ENCODE data around the gene DNHD1. TPM values are rescaled to one million over a fixed set of nuclear protein-coding genes. Genes with fewer than 3 reads are reported as not detected.

DNHD1 gene
- total and polyA plus RNA-seq, 2 of the 13 experiments (the other 11 are each of a cell fraction or from before 2014, with no cell fraction given) = 2.7 to 9.3 TPM

DNA sequence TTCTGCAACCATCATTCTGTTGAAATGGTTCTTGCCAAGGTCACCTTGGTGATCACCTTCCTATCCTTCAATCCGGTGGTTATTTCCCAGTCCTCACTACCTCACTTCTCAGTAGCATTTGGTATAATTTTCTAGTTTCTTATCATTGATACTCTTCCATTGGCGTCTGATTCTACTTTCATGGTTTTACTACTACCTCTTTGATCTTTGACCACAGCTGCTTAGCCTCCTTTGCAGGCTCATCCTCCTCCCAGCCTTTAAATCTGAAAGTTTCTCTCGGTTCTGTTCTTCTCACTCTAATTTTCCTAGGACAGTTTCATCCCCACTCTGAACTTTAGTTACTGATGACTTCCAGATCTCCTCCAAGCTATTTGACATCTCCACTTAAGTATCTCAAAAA lies 10.8 kb upstream of the DNHD1 start:
- intact Hi-C loops (cut with micrococcal nuclease; ENCODE audit: unreplicated experiment) (loop anchor here (10.0 kb wide), 1 partner anchor 251 kb away; the partner anchor contains the start of genes CNGA4 and FHIP1B), in situ Hi-C loops (cut with HindIII; ENCODE audit: extremely low pct_ligation_motif_present, low pct_unique_long_range_greater_than_20kb) (loop anchor here (10.0 kb wide), 1 partner anchor 119 kb away; the partner anchor contains the start of genes ILK and RRP8)
- CTCF ChIA-PET (ENCODE audit: low intra/inter-chr PET ratio, low total read pairs) = no interaction called here
- no peak overlapping the region for H2AFZ ChIP-seq (ENCODE audit: low read length)
- H3K36me3 ChIP-seq (replicated peaks in 1 of 2; ENCODE audit: control insufficient read depth in 1 of 2, insufficient read depth in 2 of 2, low read length in 2 of 2) = peaks cover 2 to 27% of the 10 kb centered on the region in 2 experiments; a peak in 4 of 5 replicates
- POLR2A ChIA-PET = no interaction called here
- H3K27ac ChIP-seq (ENCODE audit: extremely low read length, insufficient read depth, low read length) = no peak overlapping the region
- H3K4me3 ChIP-seq (replicated peaks in 1 of 3; ENCODE audit: insufficient read depth in 1 of 3, low read depth in 2 of 3, low read length in 3 of 3) = no peak overlapping the region
- 96% methylated on average over 3 of the region's 3 CpGs for WGBS (ENCODE audit: low lambda C conversion rate)
- BruUV-seq (replicated peaks) = no TSS peak
- no peaks in the 10 kb centered on the region for H3K9me3 ChIP-seq (ENCODE audit: low read length)
- H3K4me1 ChIP-seq (ENCODE audit: insufficient read depth, low read length) = peaks cover 74% of the 10 kb centered on the region
- FAIRE-seq (no peak), DNase-seq (ENCODE audit: low spot score) (no peak), ATAC-seq (no peak)
- no peak overlapping the region for H3K9ac ChIP-seq (ENCODE audit: insufficient read depth, low read depth, low read length)
- no peak for TF ChIP-seq ATF7 (IDR thresholded peaks at IDR 0.05)
- no peak for TF ChIP-seq ATF7 (CRISPR knock-in tag; IDR thresholded peaks at IDR 0.05)
- no peak for TF ChIP-seq ZNF335 (CRISPR knock-in tag; IDR thresholded peaks at IDR 0.05)
- no peak for TF ChIP-seq MAF1 (CRISPR knock-in tag; IDR thresholded peaks at IDR 0.05; ENCODE audit: borderline replicate concordance)
- no peak for TF ChIP-seq ARHGAP35 (CRISPR knock-in tag; IDR thresholded peaks at IDR 0.05; ENCODE audit: borderline replicate concordance)
- TF ChIP-seq TEAD3 (CRISPR knock-in tag; optimal IDR thresholded peaks at IDR 0.05; ENCODE audit: borderline replicate concordance) = no peak
- TF ChIP-seq ZNF839 (CRISPR knock-in tag; IDR thresholded peaks at IDR 0.05; ENCODE audit: borderline replicate concordance) = no peak
- TF ChIP-seq MIER2 (CRISPR knock-in tag; IDR thresholded peaks at IDR 0.05) = no peak
- TF ChIP-seq RBM22 (optimal IDR thresholded peaks at IDR 0.05; ENCODE audit: low read length) = no peak
- TF ChIP-seq ZNF790 (CRISPR knock-in tag; IDR thresholded peaks at IDR 0.05; ENCODE audit: borderline replicate concordance) = no peak
- TF ChIP-seq ZNF251 (CRISPR knock-in tag; IDR thresholded peaks at IDR 0.05) = no peak
- TF ChIP-seq, protein P1, sequence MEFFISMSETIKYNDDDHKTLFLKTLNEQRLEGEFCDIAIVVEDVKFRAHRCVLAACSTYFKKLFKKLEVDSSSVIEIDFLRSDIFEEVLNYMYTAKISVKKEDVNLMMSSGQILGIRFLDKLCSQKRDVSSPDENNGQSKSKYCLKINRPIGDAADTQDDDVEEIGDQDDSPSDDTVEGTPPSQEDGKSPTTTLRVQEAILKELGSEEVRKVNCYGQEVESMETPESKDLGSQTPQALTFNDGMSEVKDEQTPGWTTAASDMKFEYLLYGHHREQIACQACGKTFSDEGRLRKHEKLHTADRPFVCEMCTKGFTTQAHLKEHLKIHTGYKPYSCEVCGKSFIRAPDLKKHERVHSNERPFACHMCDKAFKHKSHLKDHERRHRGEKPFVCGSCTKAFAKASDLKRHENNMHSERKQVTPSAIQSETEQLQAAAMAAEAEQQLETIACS (CRISPR knock-in tag; IDR thresholded peaks at IDR 0.05) = no peak
- TF ChIP-seq WIZ (CRISPR knock-in tag; IDR thresholded peaks at IDR 0.05) = no peak
- no peak for TF ChIP-seq SMC3 (IDR thresholded peaks at IDR 0.05; ENCODE audit: low read length)
- no peak for TF ChIP-seq KLF9 (CRISPR knock-in tag; IDR thresholded peaks at IDR 0.05; ENCODE audit: low read depth)
- no peak for TF ChIP-seq MAFK (conservative IDR thresholded peaks at IDR 0.05 in 1 of 2, IDR thresholded peaks at IDR 0.05 in 1 of 2; ENCODE audit: low read length in 2 of 2)
- no peak for TF ChIP-seq ZNF207 (IDR thresholded peaks at IDR 0.05; ENCODE audit: borderline replicate concordance)
- TF ChIP-seq NR2F2 (IDR thresholded peaks at IDR 0.05; ENCODE audit: borderline replicate concordance, low read depth) = no peak
- TF ChIP-seq, protein P2, sequence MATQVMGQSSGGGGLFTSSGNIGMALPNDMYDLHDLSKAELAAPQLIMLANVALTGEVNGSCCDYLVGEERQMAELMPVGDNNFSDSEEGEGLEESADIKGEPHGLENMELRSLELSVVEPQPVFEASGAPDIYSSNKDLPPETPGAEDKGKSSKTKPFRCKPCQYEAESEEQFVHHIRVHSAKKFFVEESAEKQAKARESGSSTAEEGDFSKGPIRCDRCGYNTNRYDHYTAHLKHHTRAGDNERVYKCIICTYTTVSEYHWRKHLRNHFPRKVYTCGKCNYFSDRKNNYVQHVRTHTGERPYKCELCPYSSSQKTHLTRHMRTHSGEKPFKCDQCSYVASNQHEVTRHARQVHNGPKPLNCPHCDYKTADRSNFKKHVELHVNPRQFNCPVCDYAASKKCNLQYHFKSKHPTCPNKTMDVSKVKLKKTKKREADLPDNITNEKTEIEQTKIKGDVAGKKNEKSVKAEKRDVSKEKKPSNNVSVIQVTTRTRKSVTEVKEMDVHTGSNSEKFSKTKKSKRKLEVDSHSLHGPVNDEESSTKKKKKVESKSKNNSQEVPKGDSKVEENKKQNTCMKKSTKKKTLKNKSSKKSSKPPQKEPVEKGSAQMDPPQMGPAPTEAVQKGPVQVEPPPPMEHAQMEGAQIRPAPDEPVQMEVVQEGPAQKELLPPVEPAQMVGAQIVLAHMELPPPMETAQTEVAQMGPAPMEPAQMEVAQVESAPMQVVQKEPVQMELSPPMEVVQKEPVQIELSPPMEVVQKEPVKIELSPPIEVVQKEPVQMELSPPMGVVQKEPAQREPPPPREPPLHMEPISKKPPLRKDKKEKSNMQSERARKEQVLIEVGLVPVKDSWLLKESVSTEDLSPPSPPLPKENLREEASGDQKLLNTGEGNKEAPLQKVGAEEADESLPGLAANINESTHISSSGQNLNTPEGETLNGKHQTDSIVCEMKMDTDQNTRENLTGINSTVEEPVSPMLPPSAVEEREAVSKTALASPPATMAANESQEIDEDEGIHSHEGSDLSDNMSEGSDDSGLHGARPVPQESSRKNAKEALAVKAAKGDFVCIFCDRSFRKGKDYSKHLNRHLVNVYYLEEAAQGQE (IDR thresholded peaks at IDR 0.05; ENCODE audit: borderline replicate concordance in 1 of 2, low read depth in 1 of 2, low read length in 2 of 2) = no peak
- no peak for TF ChIP-seq DR1 (CRISPR knock-in tag; IDR thresholded peaks at IDR 0.05)
- no peak for TF ChIP-seq POLR2G (IDR thresholded peaks at IDR 0.05; ENCODE audit: low read depth, low read length)
- H3K4me2 ChIP-seq (ENCODE audit: low read depth, low read length) = no peak overlapping the region
- no peaks in the 10 kb centered on the region; a peak in 1 of 5 replicates for H3K27me3 ChIP-seq (ENCODE audit: control insufficient read depth in 1 of 2, insufficient read depth in 2 of 2, low read length in 2 of 2)
- H4K20me1 ChIP-seq (ENCODE audit: insufficient read depth, low read length) = no peaks in the 10 kb centered on the region; the same call in 1 of the 2 replicates
- H3K79me2 ChIP-seq (ENCODE audit: insufficient read depth, low read length) = peaks cover 23% of the 10 kb centered on the region

All from HepG2 (cell line).